Mucosa of descending colon (tissue), 3 donors: ENCODE results near the gene ARHGEF28. TPM values are rescaled to one million over a fixed set of nuclear protein-coding genes. Genes with fewer than 3 reads are reported as not detected.

Experiments used
- ATAC-seq: fragments of 200-7000 bp; cut with Tn5 transposase; one replicate; pipeline ENCODE4 v1.9.1; 2020; ENCODE audit warnings: mild to moderate bottlenecking, moderate library complexity
- DNase-seq, 3 donors: peaks; one replicate each; pipeline ENCODE4 v3.0.0-alpha.2; 2020
- H3K36me3 ChIP-seq: fragments of 200-600 bp; one replicate; pipeline ENCODE4 v1.8.0; 2021; ENCODE audit warnings: low read depth, mild to moderate bottlenecking
- H3K4me1 ChIP-seq: fragments of 200-600 bp; one replicate; pipeline ENCODE4 v1.8.0; 2021; ENCODE audit warnings: low read depth, mild to moderate bottlenecking
- H3K4me3 ChIP-seq: fragments of 200-600 bp; one replicate; pipeline ENCODE4 v1.8.0; 2021; ENCODE audit warnings: mild to moderate bottlenecking
- H3K9me3 ChIP-seq: fragments of 200-600 bp; one replicate; pipeline ENCODE4 v1.8.0; 2021; ENCODE audit warnings: mild to moderate bottlenecking
- intact Hi-C, 2 donors: fragments of 100-400 bp; cut with DNase I in 1 of 2; cut with micrococcal nuclease in 1 of 2; formaldehyde crosslinking; loops; one replicate each; pipeline versions ENCODE4 v1.11.0 to v1.11.1; 2022; cut with DNase I, micrococcal nuclease
- total RNA-seq, 3 donors: library from RNA; stranded (reverse); fragmentation: NEBNext Ultra II Directional in 2 of 3; extraction: Animal tissue kit (Norgen Biotek cat#: 25700) in 2 of 3; gene quantifications; one replicate each; pipeline versions ENCODE4 v1.2.1 to v1.2.4, GENCODE V29; 2021 to 2023
- TF ChIP-seq, protein P1 (sequence below): fragments of 200-600 bp; IDR thresholded peaks from one replicate; pipeline ENCODE4 v1.8.0; 2022; ENCODE audit warnings: antibody characterized with exemption, mild to moderate bottlenecking
- donor health status: DM: no; HTN: no; CAD: no; lungs with moderate emphysema.
- donor health status: DM: no; HTN: no; CAD: no.
- donor health status: DM: no; HTN: yes; CAD: no.

ARHGEF28 gene
- total RNA-seq, 3 donors from 2014 or later, result 5.4 to 21.7 (median 11.6) TPM

DNA sequence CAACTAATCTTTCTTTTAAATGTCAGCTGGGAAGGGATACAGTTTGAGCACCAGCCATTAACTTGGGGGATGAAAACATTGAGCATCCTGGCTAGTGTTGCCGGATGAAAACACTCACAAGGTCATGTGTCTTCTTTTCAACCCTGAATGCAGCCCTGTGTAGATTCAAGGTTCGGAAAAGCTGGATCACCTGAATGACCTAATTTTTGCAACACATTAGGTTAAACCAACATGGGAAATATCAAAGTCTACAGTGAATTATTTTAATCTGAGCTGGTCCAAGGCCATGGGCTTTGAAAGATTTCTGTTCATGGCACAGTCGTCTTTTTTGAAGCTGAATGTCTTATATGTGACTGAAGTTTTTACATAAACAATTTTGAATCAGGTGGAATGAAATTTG, 281.2 kb downstream of the ARHGEF28 start:
- intact Hi-C loops, result no loop called here
- DNase-seq, result no peak
- no peaks in the 10 kb centered on the region for H3K36me3 ChIP-seq
- H3K9me3 ChIP-seq, result no peaks in the 10 kb centered on the region
- TF ChIP-seq, protein P1, sequence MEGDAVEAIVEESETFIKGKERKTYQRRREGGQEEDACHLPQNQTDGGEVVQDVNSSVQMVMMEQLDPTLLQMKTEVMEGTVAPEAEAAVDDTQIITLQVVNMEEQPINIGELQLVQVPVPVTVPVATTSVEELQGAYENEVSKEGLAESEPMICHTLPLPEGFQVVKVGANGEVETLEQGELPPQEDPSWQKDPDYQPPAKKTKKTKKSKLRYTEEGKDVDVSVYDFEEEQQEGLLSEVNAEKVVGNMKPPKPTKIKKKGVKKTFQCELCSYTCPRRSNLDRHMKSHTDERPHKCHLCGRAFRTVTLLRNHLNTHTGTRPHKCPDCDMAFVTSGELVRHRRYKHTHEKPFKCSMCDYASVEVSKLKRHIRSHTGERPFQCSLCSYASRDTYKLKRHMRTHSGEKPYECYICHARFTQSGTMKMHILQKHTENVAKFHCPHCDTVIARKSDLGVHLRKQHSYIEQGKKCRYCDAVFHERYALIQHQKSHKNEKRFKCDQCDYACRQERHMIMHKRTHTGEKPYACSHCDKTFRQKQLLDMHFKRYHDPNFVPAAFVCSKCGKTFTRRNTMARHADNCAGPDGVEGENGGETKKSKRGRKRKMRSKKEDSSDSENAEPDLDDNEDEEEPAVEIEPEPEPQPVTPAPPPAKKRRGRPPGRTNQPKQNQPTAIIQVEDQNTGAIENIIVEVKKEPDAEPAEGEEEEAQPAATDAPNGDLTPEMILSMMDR, result no peak
- ATAC-seq, result no peak
- H3K4me1 ChIP-seq, result no peaks in the 10 kb centered on the region
- no peak overlapping the region for H3K4me3 ChIP-seq

DNA sequence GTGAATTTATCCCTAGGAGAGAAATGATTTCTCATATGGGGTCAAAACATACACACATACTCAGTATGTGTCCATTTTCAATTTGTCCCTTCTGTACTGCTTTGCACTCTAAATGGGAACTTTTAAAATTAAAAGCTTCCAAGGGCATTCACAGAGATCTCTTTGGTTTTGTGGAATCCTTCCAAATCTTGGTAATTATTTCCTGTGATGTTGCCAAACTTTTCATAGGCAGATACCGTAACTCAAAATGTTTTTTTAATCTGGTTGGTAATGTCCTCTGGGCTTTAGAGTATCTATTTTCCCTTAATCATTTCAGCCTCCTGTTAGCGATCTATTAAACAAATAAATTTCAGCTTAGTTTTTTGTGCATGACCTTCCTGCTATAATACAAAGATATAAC, 282.4 kb downstream of the ARHGEF28 start:
- H3K4me3 ChIP-seq, result no peak overlapping the region
- no peaks in the 10 kb centered on the region for H3K36me3 ChIP-seq
- ATAC-seq (no peak), DNase-seq (no peak)
- no peaks in the 10 kb centered on the region for H3K4me1 ChIP-seq
- no peaks in the 10 kb centered on the region for H3K9me3 ChIP-seq
- intact Hi-C loops, result no loop called here
- TF ChIP-seq, protein P1, result no peak

DNA sequence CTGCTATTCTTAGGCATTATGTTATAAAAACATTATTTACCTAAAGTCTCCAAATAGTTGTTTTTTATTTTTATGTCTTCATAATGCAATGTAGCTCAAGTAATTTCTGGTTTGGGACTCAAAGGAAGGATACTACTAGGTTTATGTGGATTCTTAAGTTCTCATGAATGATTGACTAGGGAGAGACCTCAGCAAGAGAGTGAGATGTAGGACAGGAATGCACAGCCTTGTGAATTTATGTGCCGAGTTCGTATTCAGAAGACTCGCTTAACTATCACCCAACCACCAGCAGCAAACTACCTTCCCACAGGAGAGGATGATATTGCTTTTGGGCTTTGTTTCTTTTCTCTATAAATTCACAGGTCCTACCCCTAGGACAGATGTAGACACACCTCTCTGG, 282.9 kb downstream of the ARHGEF28 start:
- Histone ChIP-seq H3K4me3 (no peak overlapping the region), H3K36me3 (no peaks in the 10 kb centered on the region), H3K4me1 (no peaks in the 10 kb centered on the region), H3K9me3 (no peaks in the 10 kb centered on the region)
- ATAC-seq (no peak), DNase-seq (no peak)
- intact Hi-C loops, result no loop called here
- TF ChIP-seq, protein P1, result no peak

DNA sequence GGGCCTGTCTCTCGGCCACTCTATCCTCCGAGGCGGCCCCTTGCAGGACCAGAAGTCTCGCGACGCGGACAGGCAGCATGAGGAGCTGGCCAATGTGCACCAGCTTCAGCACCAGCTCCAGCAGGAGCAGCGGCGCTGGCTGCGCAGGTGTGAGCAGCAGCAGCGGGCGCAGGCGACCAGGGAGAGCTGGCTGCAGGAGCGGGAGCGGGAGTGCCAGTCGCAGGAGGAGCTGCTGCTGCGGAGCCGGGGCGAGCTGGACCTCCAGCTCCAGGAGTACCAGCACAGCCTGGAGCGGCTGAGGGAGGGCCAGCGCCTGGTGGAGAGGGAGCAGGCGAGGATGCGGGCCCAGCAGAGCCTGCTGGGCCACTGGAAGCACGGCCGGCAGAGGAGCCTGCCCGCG, 283.5 kb downstream of the ARHGEF28 start:
- DNase-seq (no peak), ATAC-seq (no peak)
- Histone ChIP-seq H3K9me3 (no peaks in the 10 kb centered on the region), H3K4me3 (no peak overlapping the region), H3K4me1 (no peaks in the 10 kb centered on the region), H3K36me3 (no peaks in the 10 kb centered on the region)
- intact Hi-C loops, result no loop called here
- TF ChIP-seq, protein P1, result no peak

DNA sequence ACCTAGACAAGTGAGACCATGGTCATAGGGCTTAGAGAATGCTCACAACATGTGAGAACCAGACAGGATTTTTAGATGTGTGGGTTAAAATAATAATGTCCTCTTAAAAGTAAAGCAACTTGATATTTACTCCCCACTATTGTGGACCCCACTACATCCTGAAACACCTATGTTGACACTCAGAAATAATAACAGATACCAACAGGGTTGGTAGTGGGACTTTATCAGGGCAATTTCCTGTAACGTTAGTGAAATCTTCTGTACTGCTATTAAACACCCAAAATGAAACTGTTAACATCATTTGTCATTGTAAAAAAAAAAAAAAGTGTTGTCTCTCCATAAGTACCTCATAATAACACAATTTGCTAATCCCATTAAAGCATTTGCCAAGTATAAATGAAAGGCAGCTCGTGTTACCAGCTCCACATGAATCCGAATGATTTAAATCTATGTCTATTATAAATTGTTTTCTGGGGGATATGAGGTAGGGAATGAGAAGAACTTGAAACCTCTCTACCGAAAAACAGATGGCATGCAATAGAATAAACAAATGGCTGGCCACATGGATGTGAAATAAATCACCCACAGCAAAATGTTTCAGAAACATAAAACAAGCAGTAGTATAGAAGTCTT, 285.9 kb downstream of the ARHGEF28 start:
- DNase-seq (no peak), ATAC-seq (no peak)
- Histone ChIP-seq H3K4me3 (no peak overlapping the region), H3K36me3 (no peaks in the 10 kb centered on the region), H3K4me1 (no peaks in the 10 kb centered on the region), H3K9me3 (no peaks in the 10 kb centered on the region)
- intact Hi-C loops, result no loop called here
- TF ChIP-seq, protein P1, result no peak

DNA sequence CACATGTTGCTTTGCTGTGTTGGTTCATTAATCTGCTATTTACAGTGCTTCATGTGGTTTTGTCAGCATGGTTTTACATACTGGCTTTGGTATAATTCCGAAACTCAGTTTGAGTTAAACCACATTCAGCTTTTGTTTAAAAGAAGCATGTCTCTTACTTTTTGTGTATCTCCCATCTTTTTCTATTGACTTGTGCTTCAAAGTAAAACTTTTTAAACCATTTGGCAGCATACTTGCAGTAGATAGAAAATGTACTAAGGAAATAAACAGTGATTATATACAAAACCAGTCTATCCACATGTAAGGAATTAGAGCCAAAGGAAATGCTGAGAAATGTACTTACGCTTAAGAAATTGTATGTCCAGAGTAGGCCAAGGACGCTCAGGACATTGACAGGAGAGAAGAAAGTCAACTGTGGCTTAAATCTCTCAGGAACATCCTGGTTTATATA, 286.9 kb downstream of the ARHGEF28 start:
- no peak for DNase-seq
- Histone ChIP-seq H3K36me3 (no peaks in the 10 kb centered on the region), H3K9me3 (no peaks in the 10 kb centered on the region), H3K4me1 (no peaks in the 10 kb centered on the region), H3K4me3 (no peak overlapping the region)
- TF ChIP-seq, protein P1, result no peak
- intact Hi-C loops, result no loop called here
- ATAC-seq, result no peak
